HG03159 (cell line): ENCODE data around the gene KLHL26.
A peak's percentile ranks its signal among the peaks of the same experiment; 100 is the strongest.

Experiments
- ATAC-seq: cut with Tn5 transposase; IDR thresholded peaks from one replicate; pipeline ENCODE4 v1.9.1; 2021; ENCODE audit warnings: mild to moderate bottlenecking, moderate library complexity; ENCODE audit not compliant: unreplicated experiment

KLHL26 gene

DNA sequence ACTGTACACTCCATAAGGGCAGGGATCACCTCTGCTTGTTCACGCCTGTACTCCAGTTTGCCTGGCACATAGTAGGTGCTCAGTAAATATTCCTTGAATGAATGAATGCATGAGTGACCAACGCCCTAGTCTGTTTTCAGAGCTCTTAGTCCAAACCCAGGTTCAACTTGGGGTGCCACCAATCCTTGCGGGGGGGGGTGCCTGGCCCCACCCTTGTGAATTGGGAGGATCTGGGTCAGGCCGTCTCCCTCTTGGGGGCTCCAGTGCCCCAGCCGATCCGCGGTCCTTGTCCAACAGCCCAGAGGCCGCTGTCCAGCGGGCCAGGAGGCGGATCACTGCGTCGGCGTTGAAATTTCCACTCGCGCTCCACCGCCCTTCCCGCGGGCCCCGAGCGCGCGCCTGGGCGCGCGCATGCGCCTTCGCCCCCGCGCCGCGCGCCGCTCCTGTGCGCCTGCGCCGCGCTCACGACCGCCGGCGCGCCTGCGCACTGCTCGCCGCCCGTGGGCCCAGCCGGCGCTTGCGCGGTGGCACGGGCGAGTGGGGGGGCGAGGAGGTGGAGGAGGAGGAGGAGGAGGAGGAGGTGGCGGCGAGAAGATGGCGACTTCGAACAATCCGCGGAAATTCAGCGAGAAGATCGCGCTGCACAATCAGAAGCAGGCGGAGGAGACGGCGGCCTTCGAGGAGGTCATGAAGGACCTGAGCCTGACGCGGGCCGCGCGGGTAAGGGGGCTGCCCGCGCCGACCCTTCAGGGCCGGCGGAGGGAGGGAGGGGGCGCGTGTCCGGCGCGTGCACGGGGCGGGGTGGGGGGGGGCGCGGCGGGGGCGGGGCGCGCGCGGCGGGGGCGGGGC is 46.5 kb downstream of the KLHL26 start, which contains the start of gene CRTC1:
Gene CRTC1 (plus strand): TSS at position 572 of the 849 bp plus-strand sequence. CDS start 23 bp downstream, at position 595.
- ATAC-seq: peak; percentile 65

DNA sequence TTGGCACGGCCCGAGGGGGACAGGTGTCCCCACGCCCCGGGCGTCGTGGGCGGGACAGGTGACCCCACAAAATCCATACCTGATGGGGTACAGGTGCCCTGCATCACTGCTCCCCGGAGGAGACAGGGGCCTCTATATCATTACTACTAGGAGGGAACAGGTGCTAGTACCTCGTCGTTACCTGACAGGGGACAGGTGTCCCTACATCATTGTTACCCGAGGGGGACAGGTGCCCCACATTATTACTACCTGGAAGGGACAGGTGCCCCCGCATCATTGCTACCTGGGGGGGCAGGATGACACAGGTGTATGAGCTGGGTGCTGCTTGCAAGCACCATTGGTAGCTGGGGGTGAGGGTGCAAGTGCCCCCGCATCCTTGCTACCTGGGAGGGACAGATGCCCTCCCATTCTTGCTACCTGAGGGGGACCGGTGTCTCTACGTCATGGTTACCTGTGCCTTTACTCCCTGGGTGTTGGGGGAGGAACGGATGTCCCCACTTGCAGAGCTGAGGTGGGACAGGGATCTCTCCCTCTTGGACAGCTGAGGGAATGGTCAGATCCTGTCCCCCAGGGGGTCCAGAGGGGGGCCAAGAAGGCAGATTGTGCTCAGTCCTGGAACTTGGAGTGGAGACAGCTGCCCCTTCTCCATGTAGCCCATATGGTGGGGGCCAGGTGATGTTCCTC is 47.3 kb downstream of the KLHL26 start:
- ATAC-seq: no peak

DNA sequence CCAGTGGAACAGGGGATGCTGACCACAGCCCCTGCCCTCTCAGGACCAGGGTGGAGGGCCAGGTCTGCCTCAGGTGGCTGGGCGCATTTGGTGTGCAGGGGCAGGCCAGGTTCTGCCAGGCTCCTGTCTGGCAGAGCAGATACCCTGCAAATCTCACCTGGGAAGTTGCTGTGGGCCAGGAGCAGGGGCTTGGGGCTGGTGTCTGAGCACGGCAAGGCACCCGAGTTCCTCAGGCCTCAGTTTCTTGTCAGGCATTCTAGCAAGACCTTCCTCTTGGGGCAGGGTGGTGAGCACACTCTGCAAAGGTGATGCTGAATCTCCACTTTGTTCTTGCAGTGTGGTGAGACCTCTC is 47.8 kb downstream of the KLHL26 start:
- no peak for ATAC-seq

DNA sequence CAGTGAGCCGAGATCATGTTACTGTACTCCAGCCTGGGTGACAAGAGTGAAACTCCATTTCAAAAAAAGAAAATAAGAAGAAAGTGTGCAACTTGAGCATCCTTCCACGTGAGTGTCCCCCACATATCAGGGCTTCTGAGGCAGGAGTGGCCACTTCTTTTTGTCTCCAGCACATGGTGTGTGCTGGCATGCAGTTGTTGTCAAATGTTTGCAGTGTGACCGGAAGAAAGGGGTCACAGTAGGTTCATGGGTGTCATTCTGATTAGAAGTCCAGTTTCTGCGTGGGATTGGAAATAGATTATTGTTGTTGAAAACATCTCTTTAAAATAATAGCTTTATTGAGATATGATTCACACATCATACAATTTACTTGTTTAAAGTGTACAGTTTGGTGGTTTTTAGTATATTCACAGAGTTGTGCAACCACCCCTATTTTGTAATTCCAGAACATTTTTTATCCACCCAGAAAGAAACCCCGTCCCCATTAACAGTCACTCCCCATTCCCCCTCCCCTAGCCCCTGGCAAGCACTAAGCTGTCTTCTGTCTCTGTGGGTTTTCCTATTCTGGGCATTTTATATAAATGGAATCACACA is 48.9 kb downstream of the KLHL26 start:
- no peak for ATAC-seq

DNA sequence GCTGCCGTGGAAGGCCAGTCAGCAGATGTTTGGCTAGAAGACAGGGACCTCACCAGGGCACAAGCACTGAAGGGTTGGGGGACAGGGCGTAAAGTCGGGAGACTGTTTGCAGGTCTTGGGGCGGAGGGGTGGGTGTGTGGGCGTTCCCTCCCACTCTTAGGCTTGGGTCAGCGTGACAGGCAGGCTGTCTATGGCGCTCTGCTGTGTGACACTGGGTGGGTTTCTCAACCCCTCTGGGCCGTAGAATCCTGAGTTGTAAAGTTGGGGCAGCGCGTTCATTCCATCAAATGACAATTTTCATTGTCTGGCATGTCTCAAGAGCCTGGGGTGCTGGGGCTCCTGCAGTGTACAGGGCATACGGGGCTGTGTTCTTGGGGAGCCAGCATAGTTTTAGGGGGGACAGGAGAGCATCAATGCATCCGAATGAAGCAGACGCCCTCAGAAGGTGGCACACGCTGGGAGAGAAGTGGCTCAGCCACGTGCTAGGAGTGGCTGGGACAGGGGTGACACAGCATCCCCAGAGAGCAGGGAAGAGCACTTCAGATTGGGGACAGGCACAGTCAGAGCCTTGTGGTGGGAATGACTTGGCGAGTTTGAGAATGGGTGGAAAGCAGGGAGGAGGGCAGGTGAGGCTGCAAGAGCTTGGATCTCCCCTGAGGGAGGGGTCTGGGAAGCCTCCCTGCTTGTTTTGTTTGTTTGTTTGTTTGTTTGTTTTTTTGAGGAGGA is 51.1 kb downstream of the KLHL26 start:
- ATAC-seq: no peak

DNA sequence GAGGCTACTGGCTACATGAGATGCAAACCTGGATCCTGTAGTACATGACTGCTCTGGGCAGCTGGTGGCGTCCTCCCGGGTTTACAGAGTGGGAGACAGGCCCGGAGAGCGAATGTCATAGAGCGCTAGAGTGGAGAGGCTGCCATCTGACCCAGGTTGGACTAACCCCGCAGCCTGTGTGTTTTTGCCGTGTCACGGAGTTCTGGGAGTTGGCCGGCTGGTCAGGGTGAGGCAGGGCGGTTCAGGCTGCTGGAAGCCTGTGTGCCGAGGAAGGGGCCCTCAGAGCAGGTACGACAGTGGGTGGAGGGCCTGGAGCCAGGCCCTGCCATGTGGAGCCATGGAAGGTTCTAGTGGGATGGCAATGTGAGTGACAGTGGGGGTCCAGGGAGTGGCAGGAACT is 59.2 kb downstream of the KLHL26 start:
- ATAC-seq: no peak

DNA sequence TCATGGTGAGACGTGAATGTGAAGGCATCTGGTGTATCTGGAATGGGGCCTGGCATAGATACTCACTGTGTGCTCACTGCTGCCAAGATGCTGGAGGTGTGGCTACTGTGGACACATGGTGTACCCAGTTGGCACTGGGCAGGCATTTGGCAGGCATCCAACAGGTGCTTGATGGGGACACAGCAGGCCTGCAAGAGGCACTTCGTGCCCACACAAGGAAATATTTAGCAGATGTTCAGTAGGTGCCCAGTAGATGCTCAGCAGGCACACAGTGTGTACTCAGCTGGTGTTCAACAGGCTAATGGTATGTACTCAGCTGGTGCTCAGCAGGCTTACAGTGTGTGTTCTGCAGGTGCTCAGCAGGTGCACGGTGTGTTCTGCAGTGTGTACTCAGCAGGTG is 60.9 kb downstream of the KLHL26 start:
- no peak for ATAC-seq

DNA sequence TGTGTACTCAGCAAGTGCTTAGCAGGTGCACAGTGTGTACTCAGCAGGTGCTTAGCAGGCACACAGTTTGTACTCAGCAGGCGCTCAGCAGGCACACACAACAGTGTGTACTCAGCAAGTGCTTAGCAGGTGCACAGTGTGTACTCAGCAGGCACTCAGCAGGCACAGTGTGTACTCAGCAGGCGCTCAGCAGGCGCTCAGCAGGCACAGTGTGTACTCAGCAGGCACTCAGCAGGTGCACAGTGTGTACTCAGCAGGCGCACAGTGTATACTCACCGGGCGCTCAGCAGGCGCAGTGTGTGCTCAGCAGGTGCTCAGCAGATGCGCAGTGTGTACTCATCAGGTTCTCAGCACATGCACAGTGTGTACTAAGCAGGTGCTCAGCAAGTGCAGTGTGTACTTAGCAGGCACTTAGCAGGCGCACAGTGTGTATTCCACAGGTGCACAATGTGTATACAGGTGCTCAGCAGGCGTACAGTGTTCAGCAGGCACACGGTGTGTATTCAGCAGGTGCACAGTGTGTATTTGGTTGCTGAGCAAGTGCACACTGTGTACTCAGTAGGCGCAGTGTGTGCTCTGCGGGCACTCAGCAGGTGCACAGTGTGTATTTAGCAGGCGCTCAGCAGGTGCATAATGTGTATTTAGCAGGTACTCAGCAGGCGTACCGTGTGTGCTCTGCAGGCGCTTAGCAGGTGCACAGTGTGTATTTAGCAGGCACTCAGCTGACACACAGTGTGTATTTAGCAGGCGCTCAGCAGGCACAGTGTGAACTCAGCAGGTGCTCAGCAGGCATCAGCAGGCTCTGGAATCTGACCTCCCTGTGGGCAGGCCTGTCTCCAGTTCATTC is 61.7 kb downstream of the KLHL26 start:
- ATAC-seq: no peak

DNA sequence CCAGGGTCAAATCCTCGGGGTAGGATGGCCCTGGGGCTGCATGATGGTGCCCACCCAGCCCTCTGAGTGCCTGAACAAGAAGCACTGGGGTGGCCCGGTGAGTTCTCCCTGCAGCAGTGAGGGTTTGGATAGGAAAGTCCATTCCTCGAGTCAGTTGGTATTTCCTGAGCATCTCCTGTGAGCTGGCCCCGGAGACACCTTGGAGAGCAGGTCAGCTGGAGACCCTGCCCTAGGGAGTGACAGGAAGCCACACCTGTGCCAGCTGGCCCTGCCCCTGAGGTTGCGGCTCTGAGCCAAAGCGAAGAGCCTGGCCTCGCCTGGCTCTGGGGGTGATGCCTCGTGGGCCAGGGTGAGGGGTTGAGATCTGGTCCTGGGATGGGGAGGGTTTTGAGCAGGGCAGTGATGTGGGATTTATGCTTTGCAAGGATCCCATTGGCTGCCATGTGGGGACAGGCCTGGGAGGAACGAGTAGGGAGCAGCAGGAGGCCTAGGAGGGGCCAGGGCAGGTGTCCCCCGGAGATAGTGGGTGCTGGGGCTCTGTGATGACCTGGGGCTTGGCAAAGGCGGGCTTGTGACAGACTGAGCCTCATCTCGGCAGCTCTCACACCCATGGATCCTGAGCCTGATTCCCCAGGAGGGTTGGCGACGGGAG is 62.7 kb downstream of the KLHL26 start:
- no peak for ATAC-seq

DNA sequence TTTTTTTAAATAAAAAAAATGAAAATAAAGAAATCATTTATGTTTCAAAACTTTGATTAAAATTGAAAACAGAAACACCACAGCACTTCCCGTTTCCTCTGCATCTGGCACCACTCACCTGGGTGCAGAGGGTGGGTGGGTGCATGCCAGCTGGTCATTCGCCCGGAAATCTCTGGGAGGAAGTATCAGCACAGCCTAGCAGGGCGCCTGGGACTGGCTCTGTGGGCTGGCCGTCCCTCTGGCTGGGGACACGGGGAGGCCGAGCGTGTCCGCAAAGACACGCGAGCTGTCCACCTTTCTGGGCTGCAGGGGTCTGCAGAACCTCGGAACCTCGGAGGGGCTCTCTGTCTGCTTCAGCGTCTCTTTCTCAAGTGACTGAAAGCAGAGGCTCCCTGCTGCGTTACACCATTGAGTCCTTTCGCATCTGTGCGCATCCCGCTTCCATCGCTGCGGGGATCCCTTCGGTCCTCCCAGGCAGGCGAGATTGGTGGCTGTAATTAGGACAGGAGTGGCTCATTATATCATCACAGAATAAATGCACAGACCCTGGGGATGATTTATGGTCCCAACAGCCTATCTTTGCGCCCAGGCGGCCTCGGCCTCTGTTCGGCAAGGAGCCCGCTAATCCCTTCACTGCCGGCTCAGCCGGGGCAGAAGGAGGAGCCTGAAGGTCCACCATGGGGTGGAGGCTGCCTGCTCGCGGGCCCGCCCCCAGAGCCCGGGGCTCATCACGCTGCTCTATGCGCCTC is 63.8 kb downstream of the KLHL26 start:
- ATAC-seq: peak; percentile 82

DNA sequence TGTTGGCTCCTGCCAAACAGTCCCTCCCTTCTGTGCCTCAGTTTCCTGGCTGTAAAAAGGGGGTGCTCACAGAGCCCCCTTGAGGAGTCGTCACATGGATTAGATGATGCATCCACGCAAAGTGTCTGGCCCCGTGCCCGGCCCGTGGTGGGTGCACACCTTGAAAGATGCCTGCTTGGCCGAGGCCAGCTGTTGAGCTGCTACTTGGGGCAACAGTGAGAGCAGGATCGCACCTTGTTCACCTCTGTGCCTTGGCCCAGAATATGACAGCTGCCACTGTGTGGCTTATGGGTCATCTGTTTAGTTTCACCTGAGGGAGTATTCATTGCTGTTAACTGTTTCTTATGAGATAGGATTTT is 64.4 kb downstream of the KLHL26 start:
- peak; percentile 36 for ATAC-seq

DNA sequence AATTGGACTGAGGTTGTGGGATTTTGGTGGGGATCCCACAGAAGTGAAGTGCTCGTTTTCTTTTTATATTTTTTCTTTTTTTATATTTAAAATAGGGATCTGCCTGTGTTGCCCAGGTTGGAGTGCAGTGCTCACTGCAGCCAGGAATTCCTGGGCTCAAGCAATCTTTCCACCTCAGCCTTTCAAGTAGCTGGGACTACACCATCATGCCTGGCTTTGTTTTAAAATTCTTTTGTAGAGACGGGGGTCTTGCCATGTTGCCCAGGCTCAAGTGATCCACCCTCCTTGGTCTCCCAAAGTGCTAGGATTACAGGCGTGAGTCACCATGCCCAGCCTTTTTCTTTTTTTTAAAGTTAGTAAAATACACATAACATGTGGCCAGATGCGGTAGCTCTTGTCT is 67.2 kb downstream of the KLHL26 start:
- ATAC-seq: no peak

DNA sequence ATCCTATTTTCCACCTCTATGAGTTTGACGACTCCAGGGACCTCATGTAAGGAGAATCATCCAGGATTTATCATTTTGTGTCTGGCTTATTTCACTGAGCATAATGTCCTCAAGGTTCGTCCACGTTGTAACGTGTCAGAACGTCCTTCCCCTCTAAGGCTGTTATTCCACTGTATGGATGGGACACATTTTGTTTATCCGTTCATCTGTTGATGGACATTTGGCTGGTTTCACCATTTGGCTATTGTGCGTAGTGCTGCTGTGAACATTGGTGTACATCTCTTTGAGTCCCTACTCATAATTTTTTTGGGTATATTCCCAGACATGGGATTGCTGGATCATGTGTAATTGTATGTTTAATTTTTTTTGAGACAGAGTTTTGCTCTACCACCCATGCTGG is 68.1 kb downstream of the KLHL26 start:
- no peak for ATAC-seq

DNA sequence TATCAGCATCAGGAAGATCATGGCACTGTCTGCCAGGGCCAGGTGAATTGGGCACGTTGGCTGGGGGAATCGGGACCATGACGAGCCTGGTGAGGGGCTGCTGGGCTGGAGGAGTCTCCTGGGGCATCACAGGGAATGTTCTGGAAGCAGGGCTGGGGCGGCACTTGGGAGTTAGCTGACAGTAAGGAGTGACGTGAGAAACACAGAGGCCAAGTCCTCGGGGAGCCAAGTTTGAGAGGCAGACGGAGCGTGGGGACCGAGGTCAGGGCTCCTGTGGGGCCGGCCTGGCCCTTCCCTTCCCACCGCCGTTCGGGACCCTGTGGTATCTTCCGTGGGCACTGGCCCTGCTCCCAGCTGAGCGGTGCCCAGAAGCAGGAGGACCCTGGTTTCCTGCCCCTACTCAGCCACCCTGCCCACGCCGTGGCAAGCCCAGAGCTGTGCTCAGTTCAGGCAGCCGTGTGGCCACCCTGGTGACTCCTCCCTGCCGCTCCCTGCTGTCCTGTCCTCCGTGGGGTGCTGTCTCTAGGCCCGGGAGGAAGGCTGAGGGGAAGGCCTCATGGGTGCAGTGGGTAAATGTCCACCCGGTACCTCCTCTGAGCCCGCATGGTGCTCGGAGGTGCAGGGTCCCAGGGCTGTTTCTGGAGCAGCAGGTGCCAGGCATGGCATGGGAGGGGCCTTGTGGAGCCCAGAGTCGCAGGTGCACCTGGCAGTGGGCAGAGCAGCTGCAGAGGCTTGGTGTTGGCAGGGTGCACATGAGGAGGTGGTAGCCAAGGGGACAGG is 71.8 kb downstream of the KLHL26 start:
- ATAC-seq: no peak

DNA sequence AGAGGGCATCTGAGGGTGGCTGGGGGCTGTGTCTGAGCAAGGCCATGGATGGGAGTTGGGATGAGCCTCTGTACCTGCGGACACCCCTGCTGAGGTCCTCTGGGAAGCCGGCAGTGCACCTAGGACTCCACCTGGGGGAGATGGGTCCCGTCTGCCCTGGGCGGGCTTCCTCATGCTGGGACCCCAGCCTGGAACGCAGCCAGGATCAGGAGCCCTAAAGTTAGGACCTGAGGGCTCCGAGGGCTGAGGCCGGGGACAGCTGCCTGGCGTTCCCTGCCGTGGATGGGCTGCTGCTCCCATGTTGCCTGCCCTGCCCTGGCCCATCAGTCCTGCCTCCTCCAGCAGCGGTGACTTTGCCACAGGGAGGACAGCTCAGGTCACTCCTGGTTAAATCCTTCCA is 72.7 kb downstream of the KLHL26 start:
- no peak for ATAC-seq

DNA sequence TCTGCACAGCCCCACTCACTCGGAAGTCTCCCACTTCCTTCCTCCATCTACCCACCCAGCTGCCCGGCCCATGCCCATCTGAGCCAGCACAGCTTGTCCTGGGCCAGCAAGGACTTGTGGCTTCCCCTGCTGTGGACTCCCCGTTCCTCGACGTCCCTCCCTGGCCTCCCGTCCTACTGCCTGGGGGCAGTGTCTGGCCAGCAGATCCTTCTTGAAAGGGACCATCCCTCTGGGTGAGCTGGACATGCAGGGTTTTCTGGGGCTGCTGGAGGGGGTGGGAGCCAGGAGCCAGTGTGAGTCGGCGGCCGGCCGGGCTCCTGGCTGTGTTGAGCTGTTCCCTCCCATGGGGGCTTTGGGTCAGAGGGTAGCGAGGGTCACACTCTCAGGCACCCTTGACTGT is 73.4 kb downstream of the KLHL26 start:
- no peak for ATAC-seq

DNA sequence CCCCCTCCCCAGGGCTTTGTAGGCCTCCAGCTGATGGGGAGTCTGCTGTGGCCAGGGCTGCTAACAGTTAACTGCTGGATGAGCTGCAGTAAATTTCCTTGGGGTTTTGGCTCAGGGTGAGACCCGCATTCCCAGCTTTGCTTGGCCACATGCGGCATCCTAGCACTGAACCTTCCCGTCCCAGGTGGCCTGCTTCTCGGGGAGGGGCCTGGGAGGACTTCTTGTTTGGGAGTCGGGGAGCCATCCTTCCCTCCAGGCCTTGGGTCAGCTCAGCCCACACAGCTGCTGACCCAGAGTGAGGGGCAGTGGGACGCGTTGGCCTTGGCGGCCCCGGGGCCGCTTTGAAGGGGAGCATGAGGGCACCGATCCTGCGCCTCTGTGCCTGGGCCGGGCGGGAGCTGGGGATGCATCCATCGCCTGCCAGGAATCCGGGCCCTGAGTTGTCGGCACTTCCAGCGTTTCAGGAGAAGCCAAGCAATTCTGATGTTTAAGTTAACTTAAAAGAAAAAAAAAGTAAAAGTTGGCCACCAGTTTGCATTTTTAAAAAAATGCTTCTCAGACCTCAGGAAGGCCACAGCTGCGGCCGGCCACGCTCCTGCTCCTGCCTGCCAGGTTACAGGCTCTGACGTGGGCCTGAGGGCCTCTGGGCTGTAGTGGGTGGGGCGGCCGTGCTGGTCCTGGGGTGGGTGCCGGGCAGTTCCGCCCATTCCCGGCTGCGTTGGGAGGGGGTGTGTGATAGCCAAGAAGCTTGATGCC is 74.3 kb downstream of the KLHL26 start:
- no peak for ATAC-seq

DNA sequence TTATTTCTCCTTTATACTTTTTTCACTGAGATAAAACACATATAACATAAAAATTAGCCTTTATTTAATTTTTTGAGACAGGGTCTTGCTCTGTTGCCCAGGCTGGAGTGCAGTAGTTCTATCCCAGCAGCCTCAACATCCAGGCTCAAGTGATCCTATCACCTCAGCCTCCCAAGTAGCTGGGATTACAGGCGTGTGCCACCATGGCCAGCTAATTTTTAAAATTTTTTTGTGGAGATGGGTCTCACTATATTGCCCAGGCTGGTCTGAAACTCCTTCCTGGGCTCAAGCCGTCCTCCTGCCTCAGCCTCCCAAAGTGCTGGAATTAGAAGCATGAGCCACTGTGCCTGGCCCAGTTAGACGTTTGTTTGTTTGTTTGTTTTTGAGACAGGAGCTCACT is 75.1 kb downstream of the KLHL26 start:
- ATAC-seq: no peak
